HG03565 (cell line): ENCODE measurements around the gene CYP27A1.
"Not testable (repeated sequence)": the region's sequence is repeated elsewhere in the genome, so short reads cannot be mapped to it uniquely, and the experiment has no call there.

Experiments used
- ATAC-seq: cut with Tn5 transposase; IDR thresholded peaks from one replicate; pipeline ENCODE4 v1.9.1; 2021; ENCODE audit warnings: mild to moderate bottlenecking, moderate library complexity; ENCODE audit not compliant: unreplicated experiment

Gene CYP27A1

GRCh38 chr2:218772759-218773158 is 9.2 kb upstream of the CYP27A1 start:
- not testable (repeated sequence) for ATAC-seq

DNA sequence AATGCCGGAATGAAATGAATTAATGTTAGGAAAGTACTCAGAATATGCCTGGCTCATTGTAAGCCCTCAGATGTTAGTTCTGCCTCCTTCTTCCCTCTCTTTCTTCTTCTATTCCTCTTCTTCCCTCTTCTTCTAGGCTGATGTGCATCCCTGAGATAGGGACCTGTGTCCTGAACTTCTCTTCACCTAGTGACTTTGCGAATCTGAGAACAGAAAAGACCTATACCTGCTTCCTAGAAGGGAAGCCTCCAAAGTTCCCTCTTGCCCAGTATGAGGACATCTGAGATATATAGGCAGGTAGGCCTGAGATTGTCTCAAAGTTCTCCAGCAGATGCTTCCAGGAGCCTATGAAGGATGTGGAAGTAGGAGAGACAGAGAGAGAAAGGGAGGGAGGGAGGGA is 8.1 kb upstream of the CYP27A1 start:
- ATAC-seq: no peak

DNA sequence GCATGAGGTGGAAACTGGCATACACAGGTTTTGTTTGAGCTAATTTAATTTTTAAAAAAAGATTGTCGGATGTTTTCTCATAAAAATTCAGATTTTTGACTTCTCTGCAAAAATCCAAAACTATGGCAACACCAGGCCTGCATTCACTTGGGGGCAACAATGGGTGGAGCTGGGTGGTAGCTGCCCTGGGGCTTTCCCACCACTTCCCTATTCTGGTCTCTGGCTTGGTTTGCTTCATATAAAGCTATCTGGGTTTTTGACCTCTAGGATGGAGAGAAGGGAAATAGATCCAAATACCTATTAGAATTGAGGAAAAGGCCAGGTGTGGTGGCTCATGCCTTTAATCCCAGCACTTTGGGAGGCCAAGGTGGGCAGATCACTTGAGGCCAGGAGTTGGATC is 5.5 kb upstream of the CYP27A1 start:
- no peak for ATAC-seq

DNA sequence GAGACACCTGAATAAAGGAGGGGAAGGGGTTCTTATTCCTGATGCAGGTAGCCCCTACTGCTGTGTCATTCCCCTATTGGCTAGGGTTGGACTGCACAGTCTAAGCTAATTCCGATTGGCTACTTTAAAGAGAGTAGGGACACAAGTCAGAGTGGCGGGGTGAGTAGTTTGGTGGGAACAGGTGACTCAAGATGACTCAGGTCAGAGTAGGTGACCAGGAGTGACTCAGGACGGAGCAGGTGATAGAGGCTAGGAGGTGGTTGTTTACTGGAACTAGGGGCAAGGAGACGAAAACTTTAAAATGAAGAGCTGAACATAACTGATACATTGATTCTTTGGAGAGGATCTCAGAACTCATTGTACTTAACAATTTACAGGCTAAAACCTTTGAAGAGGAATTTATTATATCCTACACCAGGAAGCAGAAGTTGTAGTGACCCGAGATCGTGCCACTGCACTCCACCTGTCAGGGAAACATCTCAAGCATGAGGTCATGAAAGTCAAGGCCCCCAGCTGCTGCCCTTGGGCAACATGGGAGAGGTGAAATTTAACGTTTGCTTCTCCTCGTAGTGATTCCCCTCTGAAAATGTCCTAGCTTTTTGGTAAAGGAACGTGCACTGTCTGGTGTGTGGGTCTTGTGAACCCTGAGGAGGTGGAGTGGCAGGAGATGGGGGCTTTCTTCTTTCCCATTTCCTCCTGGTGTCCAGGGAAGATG is 4.5 kb upstream of the CYP27A1 start:
- no peak for ATAC-seq

GRCh38 chr2:218780046-218780445 is 1.9 kb upstream of the CYP27A1 start:
- no peak for ATAC-seq

DNA sequence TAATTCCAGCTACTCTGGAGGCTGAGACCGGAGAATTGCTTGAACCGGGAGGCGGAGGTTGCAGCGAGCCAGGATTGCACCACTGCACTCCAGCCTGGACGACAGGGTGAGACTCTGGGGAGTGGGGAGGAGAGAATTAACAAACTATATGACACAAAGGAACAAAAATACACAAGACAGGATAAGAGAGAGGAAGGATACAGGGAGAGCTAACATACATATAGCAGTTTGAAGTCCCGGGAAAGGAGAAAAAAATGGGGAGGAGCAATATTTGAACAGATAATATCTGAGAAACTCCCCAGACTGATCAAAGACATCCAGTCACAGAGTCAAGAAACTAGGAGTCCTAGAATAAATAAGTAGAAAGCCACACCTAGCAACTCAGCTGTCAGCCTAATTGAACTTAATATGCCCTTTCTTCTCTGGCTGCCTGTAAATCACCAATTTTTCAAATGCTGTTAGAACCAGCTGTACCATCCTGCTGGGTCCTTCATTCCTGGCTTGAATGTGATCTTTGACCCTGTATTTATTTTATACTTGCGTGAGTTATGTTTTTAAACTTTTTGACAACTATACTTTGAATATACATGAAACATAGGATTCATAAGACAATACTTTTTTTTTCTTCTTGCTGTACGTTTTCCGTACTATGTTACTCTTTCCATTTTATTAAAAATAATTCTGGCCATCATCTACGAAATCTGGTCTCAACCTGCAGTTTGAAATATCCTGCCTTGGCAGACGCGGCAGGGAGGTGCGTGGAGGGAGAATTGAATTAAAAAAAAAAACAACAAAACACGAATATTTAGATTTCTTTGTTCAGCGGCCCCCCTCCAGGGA is 876 bp upstream of the CYP27A1 start:
- no peak for ATAC-seq

DNA sequence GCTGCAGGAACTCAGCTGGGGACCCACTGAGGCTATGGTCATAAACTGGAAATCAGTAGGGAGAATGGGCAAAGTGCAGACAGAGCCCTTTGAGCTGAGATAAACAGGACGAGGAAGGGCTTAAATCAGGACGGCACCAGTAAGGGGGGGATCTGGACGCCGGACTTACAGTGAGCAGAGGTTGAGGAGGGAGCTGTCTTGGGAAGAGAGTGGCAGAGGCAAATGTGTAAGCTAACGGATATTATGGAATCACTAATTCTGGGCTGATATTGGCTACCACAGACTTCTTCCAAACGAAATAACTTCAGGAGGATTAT is 539 bp downstream of the CYP27A1 start:
- ATAC-seq: no peak

DNA sequence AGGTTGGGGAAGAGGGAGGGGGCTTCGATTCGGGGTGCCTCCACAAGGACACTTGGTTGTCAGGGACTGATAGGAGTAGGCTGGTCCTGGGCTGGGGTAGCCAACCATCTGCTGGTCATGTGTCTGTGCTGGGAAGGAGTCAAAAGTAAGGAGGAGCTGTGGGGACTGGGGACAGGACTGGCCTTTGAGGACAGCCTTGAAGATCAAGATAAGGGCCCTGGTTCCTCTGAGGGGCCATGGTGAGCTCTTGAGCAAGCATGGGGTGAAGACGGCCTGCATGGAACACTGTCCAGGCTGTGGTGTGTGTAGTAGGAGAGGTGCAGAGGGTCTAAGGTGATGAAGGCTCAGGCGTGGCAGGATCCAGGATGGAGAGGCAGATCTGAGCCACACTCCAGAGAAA is 1.7 kb downstream of the CYP27A1 start:
- ATAC-seq: no peak

DNA sequence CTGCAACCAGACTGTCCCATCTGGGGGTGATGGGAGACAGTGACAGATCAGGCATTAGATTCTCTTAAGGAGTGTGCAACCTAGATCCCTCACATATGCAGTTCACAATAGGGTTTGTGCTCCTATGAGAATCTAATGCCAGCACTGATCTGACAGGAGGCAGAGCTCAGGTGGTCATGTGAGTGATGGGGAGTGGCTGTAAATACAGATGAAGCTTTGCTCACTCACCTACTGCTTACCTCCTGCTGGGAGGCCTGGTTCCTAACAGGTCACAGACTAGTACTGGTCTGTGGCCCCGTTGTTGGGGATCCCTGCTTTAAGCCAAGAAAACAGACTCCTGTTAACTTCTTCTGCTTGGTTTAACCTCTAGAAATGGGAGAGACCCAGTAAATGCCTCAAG is 3.2 kb downstream of the CYP27A1 start:
- no peak for ATAC-seq

- ATAC-seq: no peak
These were observed 4.2 kb downstream of the CYP27A1 start for GRCh38 chr2:218786133-218786532.

DNA sequence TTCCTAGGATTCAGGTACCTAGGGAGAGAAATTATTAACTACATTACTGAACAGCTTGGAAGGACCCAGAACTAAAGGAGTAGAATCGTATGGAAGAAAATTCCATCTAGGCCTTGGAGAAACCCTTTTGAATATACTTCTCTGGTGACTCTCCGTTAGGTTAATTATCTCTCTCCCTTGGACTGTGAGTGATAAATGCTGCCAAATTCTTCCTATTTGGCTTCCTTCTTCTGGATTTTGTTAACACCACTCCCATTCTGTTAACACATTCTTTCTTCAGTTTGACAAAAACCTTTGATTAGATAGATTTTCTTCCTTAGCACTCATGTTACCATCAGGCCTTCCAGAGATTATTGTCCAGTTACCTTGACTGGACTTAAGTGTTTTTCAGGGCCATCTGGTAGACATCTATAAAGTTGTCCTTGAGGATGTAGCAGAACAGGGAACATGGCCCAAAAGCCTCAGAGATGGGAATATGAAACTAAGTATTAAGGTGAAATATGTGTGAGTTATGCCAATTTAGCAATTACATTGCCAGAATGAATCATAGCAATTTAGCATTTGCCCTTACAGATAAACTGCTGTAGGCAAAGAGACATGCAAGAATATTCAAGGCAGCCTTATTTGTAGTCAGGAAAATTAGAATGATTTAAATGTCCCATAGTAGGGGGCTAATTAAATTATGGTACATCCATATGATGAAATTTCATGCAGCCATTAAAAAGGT is 6.7 kb downstream of the CYP27A1 start:
- no peak for ATAC-seq

- ATAC-seq: no peak
These were observed 10.5 kb downstream of the CYP27A1 start for GRCh38 chr2:218792433-218792832.

GRCh38 chr2:218796691-218797090 is 14.7 kb downstream of the CYP27A1 start:
- ATAC-seq: no peak

DNA sequence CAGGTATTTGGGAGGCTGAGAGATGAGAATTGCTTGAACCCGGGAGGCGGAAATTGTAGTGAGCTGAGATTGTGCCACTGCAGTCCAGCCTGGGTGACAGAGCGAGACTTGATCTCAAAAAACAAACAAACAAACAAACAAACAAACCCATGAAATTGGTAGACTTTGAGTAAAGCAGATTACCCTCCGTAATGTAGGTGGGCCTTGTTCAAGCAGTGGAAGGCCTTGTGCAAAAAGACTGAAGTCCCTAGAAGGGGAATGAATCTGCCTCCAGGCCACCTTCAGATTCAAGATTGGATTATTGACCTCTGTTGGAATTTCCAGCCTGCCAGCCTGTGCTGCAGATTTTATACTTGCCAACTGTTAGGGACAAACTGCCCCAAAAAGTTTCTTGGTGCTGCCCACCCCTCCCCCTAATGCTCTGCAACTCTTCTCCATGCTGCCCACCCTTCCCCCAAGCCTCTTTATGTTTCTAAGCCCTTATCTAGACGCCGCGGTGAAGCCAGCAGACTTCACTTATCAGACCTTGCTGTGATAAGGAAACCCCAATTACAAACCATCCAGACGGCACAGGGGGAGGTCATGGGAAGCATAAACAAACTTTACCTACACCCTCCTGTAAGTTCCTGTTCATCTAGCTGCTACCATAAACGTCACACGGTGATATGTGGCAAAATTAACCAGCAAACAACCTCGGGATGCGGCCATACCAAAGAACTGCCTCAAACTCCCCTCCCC is 17.0 kb downstream of the CYP27A1 start:
- ATAC-seq: no peak

DNA sequence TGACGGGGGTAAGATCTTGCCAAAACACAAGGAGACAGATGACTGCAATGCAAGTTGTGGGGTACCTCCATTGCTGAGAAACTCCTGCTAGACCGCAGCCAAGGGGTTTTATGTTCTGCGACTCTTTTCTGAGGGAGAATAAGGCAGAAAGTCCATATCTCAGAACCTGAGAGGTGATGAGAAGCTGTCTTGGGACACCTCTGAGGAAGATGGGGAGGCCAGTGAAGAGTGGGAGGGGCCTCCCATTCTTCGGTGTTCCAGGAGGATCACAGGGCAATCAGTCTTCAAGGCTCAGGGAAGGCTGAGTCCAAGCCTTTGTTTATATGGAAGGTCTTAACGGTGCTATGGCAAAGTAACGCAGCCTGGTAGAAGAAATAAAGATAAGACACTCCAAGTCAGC is 18.0 kb downstream of the CYP27A1 start:
- no peak for ATAC-seq

- no peak for ATAC-seq
These were observed 20.5 kb downstream of the CYP27A1 start for GRCh38 chr2:218802386-218802994.

DNA sequence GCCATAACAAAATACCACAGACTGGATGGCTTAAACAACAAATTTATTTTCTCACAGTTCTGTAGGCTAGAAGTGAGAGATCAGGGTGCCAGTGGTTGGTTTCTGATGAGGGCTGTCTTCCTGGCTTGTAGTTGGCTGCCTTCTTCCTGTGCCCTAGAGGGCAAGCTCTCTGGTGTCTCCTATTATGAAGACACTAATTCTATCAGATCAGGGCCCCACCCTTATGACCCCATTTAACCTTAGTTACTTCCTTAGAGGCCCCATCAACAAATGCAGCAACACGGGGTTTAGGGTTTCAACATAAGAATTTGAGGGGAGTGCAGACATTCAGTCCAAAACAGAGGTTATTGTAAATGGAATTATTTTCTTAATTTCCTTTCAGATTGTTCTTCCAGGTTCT is 22.9 kb downstream of the CYP27A1 start:
- no peak for ATAC-seq

DNA sequence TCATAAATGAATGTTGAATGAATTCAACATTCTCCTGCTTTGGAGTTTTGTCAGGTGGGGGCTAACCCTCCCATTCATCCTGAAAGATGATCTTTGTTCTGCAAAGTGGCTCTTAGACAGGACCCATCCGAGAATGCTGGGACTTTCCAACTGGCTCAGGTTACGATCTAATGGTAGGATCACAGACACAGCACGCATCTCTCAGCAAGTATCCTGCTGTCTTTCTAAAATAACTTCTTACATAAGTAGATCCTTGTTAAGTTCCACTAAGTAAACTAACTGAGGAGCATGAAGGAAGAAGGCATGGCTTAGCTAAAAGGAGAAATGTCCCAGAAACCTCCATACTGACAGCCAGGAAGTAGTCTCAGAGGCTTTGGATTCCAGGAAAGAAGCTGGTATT is 23.7 kb downstream of the CYP27A1 start:
- no peak for ATAC-seq

GRCh38 chr2:218806346-218806978 is 24.5 kb downstream of the CYP27A1 start:
- no peak for ATAC-seq

GRCh38 chr2:218807626-218808025 is 25.7 kb downstream of the CYP27A1 start:
- no peak for ATAC-seq
